ENCODE measurements around the gene PSMC1.

DNA sequence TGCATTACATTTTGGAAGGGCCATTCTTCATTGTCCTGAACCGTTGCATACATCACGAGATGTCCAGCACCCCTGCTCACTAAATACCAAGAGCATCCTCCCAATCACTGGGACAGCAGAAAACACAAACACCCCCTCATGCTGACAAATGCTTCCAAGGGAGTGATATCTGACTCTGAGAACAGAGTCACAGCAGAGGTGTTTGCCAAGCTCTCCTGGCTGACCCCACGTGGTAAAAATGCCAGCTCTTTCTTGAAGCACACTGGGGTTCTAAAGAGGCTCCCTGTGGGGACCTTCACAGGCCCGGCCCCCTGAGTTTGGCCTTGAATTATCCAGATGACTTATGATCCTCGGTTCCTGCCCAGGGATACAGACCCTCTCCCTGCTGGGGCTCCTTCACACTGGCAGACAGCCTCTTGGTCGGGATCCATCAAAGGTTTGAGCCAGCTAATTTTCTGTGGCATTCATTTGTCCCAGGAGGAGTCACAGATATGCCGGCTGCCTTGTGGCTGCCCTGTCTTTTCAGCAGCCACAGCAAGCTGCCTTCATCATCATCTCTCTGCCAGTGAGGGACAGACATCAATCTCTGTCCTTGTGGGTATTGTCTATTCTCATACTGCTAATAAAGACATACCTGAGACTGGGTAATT lies 43.1 kb upstream of the PSMC1 start:
- TF ChIP-seq EP300 (IDR thresholded peaks at IDR 0.05; ENCODE audit: borderline replicate concordance in 1 of 2, low read depth in 1 of 2, low read length in 1 of 2) (no peak), CTCF (IDR thresholded peaks at IDR 0.05) (no peak)
